SK-N-SH (cell line): ENCODE data around the gene RBM33. TPM values are rescaled to one million over a fixed set of nuclear protein-coding genes. Genes with fewer than 3 reads are reported as not detected.

Experiments
- CTCF ChIA-PET: fragments of 300-600, 350-600 bp; formaldehyde crosslinking; extraction: SDS; loops from one replicate; lab custom pipeline; 2021; lab: Yijun Ruan, JAX
- POLR2A ChIA-PET: fragments of 350-600 bp; sonication (Branson Sonifier 250); formaldehyde crosslinking; extraction: SDS; loops from one replicate; lab custom pipeline; 2020; ENCODE audit warnings: antibody characterized with exemption, inconsistent platforms; lab: Yijun Ruan, JAX
- DNase-seq: peaks from one replicate; pipeline ENCODE4 v3.0.0; 2012
- H2AFZ ChIP-seq: fragments of 200-600 bp; sonication (generic); 2 replicates; pipeline ENCODE4 v1.8.1; 2016; ENCODE audit warnings: antibody characterized with exemption, mild to moderate bottlenecking, low read depth
- H3F3A ChIP-seq: fragments of 200-600 bp; sonication (generic); replicated peaks from 2 replicates; pipeline ENCODE3; 2016; ENCODE audit warnings: antibody characterized with exemption, mild to moderate bottlenecking; ENCODE audit not compliant: insufficient read depth
- H3K27ac ChIP-seq, 2 experiments: fragments of 200-500 bp in 1 of 2; fragments of 200-600 bp in 1 of 2; sonication (Bioruptor generic) in 1 of 2; sonication (generic), shearing (Covaris generic) in 1 of 2; 2 replicates each; pipeline versions ENCODE4 v1.5.1 to v1.6.1; 2014 to 2016; ENCODE audit warnings: low read depth in 2 of 2, inconsistent platforms in 1 of 2, low read length in 1 of 2, mild to moderate bottlenecking in 1 of 2, mixed read lengths in 1 of 2
- H3K27me3 ChIP-seq: fragments of 200-600 bp; sonication (generic), shearing (Covaris generic); 2 replicates; pipeline ENCODE4 v1.6.1; 2016; ENCODE audit warnings: mixed run types; ENCODE audit not compliant: insufficient read depth
- H3K36me3 ChIP-seq, 2 experiments: fragments of 200-500 bp in 1 of 2; fragments of 200-600 bp in 1 of 2; sonication (Bioruptor generic) in 1 of 2; sonication (generic) in 1 of 2; replicated peaks in 1 of 2; 2 replicates each; pipeline versions ENCODE3 to v1.5.1; 2014 to 2016; ENCODE audit warnings: low read length in 1 of 2, mild to moderate bottlenecking in 1 of 2; ENCODE audit not compliant: insufficient read depth in 2 of 2, control insufficient read depth in 1 of 2
- H3K4me1 ChIP-seq, 2 experiments: fragments of 200-500 bp in 1 of 2; fragments of 200-600 bp in 1 of 2; sonication (Bioruptor generic) in 1 of 2; sonication (generic), shearing (Covaris generic) in 1 of 2; 2 replicates each; pipeline versions ENCODE4 v1.5.1 to v1.6.1; 2014 to 2016; ENCODE audit warnings: low read depth in 1 of 2, low read length in 1 of 2, mixed run types in 1 of 2; ENCODE audit not compliant: insufficient read depth in 2 of 2, control insufficient read depth in 1 of 2
- H3K4me2 ChIP-seq: fragments of 200-600 bp; sonication (generic), shearing (Covaris generic); 2 replicates; pipeline ENCODE4 v1.6.1; 2017; ENCODE audit warnings: mixed run types
- H3K4me3 ChIP-seq, 2 experiments: fragments of 200-500 bp in 1 of 2; fragments of 200-600 bp in 1 of 2; sonication (Bioruptor generic) in 1 of 2; sonication (generic), shearing (Covaris generic) in 1 of 2; 2 replicates each; pipeline versions ENCODE4 v1.5.1 to v1.8.1; 2014 to 2016; ENCODE audit warnings: low read depth in 2 of 2, inconsistent platforms in 1 of 2, low read length in 1 of 2, mild to moderate bottlenecking in 1 of 2, mixed read lengths in 1 of 2, moderate library complexity in 1 of 2
- H3K79me2 ChIP-seq: fragments of 200-600 bp; sonication (generic); 2 replicates; pipeline ENCODE4 v1.8.1; 2017; ENCODE audit warnings: mild to moderate bottlenecking; ENCODE audit not compliant: insufficient read depth
- H3K9ac ChIP-seq: fragments of 200-600 bp; sonication (generic); 2 replicates; pipeline ENCODE4 v1.6.1; 2017; ENCODE audit warnings: mixed run types
- H3K9me2 ChIP-seq: fragments of 200-600 bp; sonication (generic); 2 replicates; pipeline ENCODE4 v1.6.1; 2017; ENCODE audit warnings: mixed run types
- H3K9me3 ChIP-seq: fragments of 200-600 bp; sonication (generic); 2 replicates; pipeline ENCODE4 v1.6.1; 2017; ENCODE audit warnings: mixed run types, mild to moderate bottlenecking, moderate library complexity
- H4K20me1 ChIP-seq: fragments of 200-600 bp; sonication (generic); 2 replicates; pipeline ENCODE4 v1.6.1; 2017; ENCODE audit warnings: mild to moderate bottlenecking, mixed run types; ENCODE audit not compliant: insufficient read depth
- CTCF ChIP-seq: fragments of 200-600 bp; sonication (generic); IDR thresholded peaks from 2 replicates; pipeline ENCODE4 v1.6.1; 2017; ENCODE audit warnings: antibody characterized with exemption, mild to moderate bottlenecking, moderate library complexity
- GABPA ChIP-seq: IDR thresholded peaks from 2 replicates; pipeline ENCODE4 v1.4.0; 2012; ENCODE audit warnings: low read depth, mild to moderate bottlenecking
- IRF3 ChIP-seq: fragments of 150-350 bp; IDR thresholded peaks from 2 replicates; pipeline ENCODE4 v1.6.1; 2016; ENCODE audit warnings: mild to moderate bottlenecking, low read depth, low read length
- MEF2A ChIP-seq: IDR thresholded peaks from 2 replicates; pipeline ENCODE4 v1.4.0; 2012; ENCODE audit warnings: low read depth, borderline replicate concordance
- NFIC ChIP-seq: IDR thresholded peaks from 2 replicates; pipeline ENCODE4 v1.4.0; 2012; ENCODE audit warnings: borderline replicate concordance
- NRF1 ChIP-seq: IDR thresholded peaks from 2 replicates; pipeline ENCODE4 v1.6.1; 2012; ENCODE audit warnings: low read depth, mild to moderate bottlenecking, low read length
- PBX3 ChIP-seq: IDR thresholded peaks from 2 replicates; pipeline ENCODE4; 2012
- REST ChIP-seq: IDR thresholded peaks from 2 replicates; pipeline ENCODE4 v1.6.1; 2012; ENCODE audit warnings: mild to moderate bottlenecking, low read depth, low read length, moderate library complexity
- SIN3A ChIP-seq: IDR thresholded peaks from 2 replicates; pipeline ENCODE4 v1.6.1; 2012; ENCODE audit warnings: low read depth, mild to moderate bottlenecking, low read length, moderate library complexity, borderline replicate concordance
- SMC3 ChIP-seq: IDR thresholded peaks from 2 replicates; pipeline ENCODE4 v1.6.1; 2012; ENCODE audit warnings: low read depth, low read length, improper control_type of control experiment
- ZBTB33 ChIP-seq: IDR thresholded peaks from 2 replicates; pipeline ENCODE4 v1.4.0; 2012; ENCODE audit warnings: low read depth, borderline replicate concordance
- WGBS: methylation state at CpG from one replicate; pipeline ENCODE4 v1.1.6; 2017; ENCODE audit warnings: low lambda C conversion rate; 5-methylcytosine and 5-hydroxymethylcytosine counted together
- polyA plus RNA-seq, 3 experiments: library from polyadenylated mRNA; depleted of rRNA; stranded (reverse); fragments of >200 nt; gene quantifications; 2 replicates each; pipeline ENCODE4 v1.2.3, GENCODE V29; 2012

Gene RBM33
- polyA plus RNA-seq, 1 of the 3 experiments (the other 2 are of a cell fraction), result 13.8 TPM

- H3K79me2 ChIP-seq, result peaks cover 42% of the 10 kb centered on the region; the same call in 1 of the 2 replicates
- CTCF ChIA-PET, result interaction anchor here (1.8 to 3.3 kb wide), 2 partner anchors 9 to 116 kb away, joined by 6 to 20 read pairs; no protein-coding TSS in a partner anchor
These were observed 70.8 kb downstream of the RBM33 start for GRCh38 chr7:155715111-155715805.

More at GRCh38 chr7:155715111-155715805, 70.8 kb downstream of the RBM33 start:
- H3K4me3 ChIP-seq, result no peak overlapping the region
- POLR2A ChIA-PET, result no interaction called here
- H3K9me3 ChIP-seq, result no peaks in the 10 kb centered on the region
- WGBS, result 96% methylated on average over 11 of the region's 11 CpGs
- H3K4me2 ChIP-seq, result no peak overlapping the region
- H2AFZ ChIP-seq, result no peak overlapping the region
- H3K9me2 ChIP-seq, result no peaks in the 10 kb centered on the region
- no peak for DNase-seq
- H3K27me3 ChIP-seq, result no peaks in the 10 kb centered on the region
- H3F3A ChIP-seq, result no peaks in the 10 kb centered on the region
- H3K27ac ChIP-seq, result no peak overlapping the region
- H3K9ac ChIP-seq, result no peak overlapping the region
- peaks cover 50 to 77% of the 10 kb centered on the region in 2 experiments for H3K36me3 ChIP-seq
- peaks cover 40% of the 10 kb centered on the region for H4K20me1 ChIP-seq
- no peaks in the 10 kb centered on the region; a peak in 1 of 4 replicates for H3K4me1 ChIP-seq
- TF ChIP-seq NFIC (no peak), SMC3 (no peak), CTCF (no peak), REST (no peak), NRF1 (no peak), ZBTB33 (no peak), GABPA (no peak), MEF2A (no peak), PBX3 (no peak), SIN3A (no peak), IRF3 (no peak)
